Left lobe of liver (tissue), 2 donors: ENCODE results near the gene CEP162. TPM values are rescaled to one million over a fixed set of nuclear protein-coding genes. Genes with fewer than 3 reads are reported as not detected.
"Not testable (repeated sequence)": the region's sequence is repeated elsewhere in the genome, so short reads cannot be mapped to it uniquely, and the experiment has no call there.

Experiments
- ATAC-seq: fragments of 200-7000 bp; cut with Tn5 transposase; one replicate; pipeline ENCODE4 v1.9.1; 2020; ENCODE audit warnings: mild to moderate bottlenecking, moderate library complexity
- DNase-seq: peaks from one replicate; pipeline ENCODE4 v3.0.0-alpha.2; 2020; ENCODE audit warnings: low spot score
- total RNA-seq: library from RNA; stranded (reverse); gene quantifications from one replicate; pipeline ENCODE4 v1.2.1, GENCODE V29; 2021
- donor health status: DM: no; HTN: no; CAD: no; lungs with moderate emphysema.
- donor health status: DM: no; HTN: yes; CAD: no.

CEP162 gene
- total RNA-seq, 1 donor from 2014 or later = 1.7 TPM

- ATAC-seq (peak; percentile 17), DNase-seq (no peak)
Measured at GRCh38 chr6:84227044-84227433, 404 bp downstream of the CEP162 start.

- ATAC-seq (no peak), DNase-seq (no peak)
Measured at GRCh38 chr6:84224251-84224650, 3.2 kb downstream of the CEP162 start.

GRCh38 chr6:84223608-84224007 lies 3.8 kb downstream of the CEP162 start:
- DNase-seq, ATAC-seq: not testable (repeated sequence)

- ATAC-seq = no peak
Measured at GRCh38 chr6:84222426-84222825, 5.0 kb downstream of the CEP162 start.

GRCh38 chr6:84220809-84221409 lies 6.5 kb downstream of the CEP162 start:
- ATAC-seq (peak; percentile 34), DNase-seq (no peak)

More at GRCh38 chr6:84222426-84222825, 5.0 kb downstream of the CEP162 start:
- DNase-seq = no peak

GRCh38 chr6:84218091-84218490 lies 9.4 kb downstream of the CEP162 start:
- DNase-seq = no peak
- no peak for ATAC-seq

- ATAC-seq (no peak), DNase-seq (no peak)
Measured at GRCh38 chr6:84213217-84213616, 14.2 kb downstream of the CEP162 start.

- DNase-seq (no peak), ATAC-seq (no peak)
Measured at GRCh38 chr6:84204011-84204410, 23.4 kb downstream of the CEP162 start.

GRCh38 chr6:84199987-84200386 lies 27.5 kb downstream of the CEP162 start:
- DNase-seq, ATAC-seq: not testable (repeated sequence)

- DNase-seq (no peak), ATAC-seq (no peak)
Measured at GRCh38 chr6:84197708-84198107, 29.7 kb downstream of the CEP162 start.

- ATAC-seq (no peak), DNase-seq (no peak)
Measured at GRCh38 chr6:84193114-84193708, 34.2 kb downstream of the CEP162 start.

- DNase-seq = no peak
- no peak for ATAC-seq
Measured at GRCh38 chr6:84191802-84192201, 35.6 kb downstream of the CEP162 start.

- ATAC-seq, DNase-seq: not testable (repeated sequence)
Measured at GRCh38 chr6:84189356-84189755, 38.1 kb downstream of the CEP162 start.

- DNase-seq = no peak
- ATAC-seq = no peak
Measured at GRCh38 chr6:84183430-84183829, 44.0 kb downstream of the CEP162 start.

GRCh38 chr6:84182001-84182400 lies 45.4 kb downstream of the CEP162 start:
- DNase-seq (no peak), ATAC-seq (no peak)

- DNase-seq (no peak), ATAC-seq (no peak)
Measured at GRCh38 chr6:84177241-84177640, 50.2 kb downstream of the CEP162 start.

- ATAC-seq (peak; percentile 85), DNase-seq (no peak)
Measured at GRCh38 chr6:84172574-84172973, 54.9 kb downstream of the CEP162 start.

GRCh38 chr6:84172080-84172479 lies 55.4 kb downstream of the CEP162 start:
- no peak for DNase-seq
- ATAC-seq = peak; percentile 70

- no peak for DNase-seq
- no peak for ATAC-seq
Measured at GRCh38 chr6:84167457-84167856, 60.0 kb downstream of the CEP162 start.

GRCh38 chr6:84166395-84166794 lies 61.0 kb downstream of the CEP162 start:
- no peak for DNase-seq
- peak; percentile 17 for ATAC-seq

GRCh38 chr6:84164328-84164727 lies 63.1 kb downstream of the CEP162 start:
- not testable (repeated sequence) for DNase-seq, ATAC-seq

- DNase-seq = no peak
- no peak for ATAC-seq
Measured at GRCh38 chr6:84161190-84161589, 66.3 kb downstream of the CEP162 start.

GRCh38 chr6:84156306-84156705 lies 71.1 kb downstream of the CEP162 start:
- DNase-seq = no peak
- no peak for ATAC-seq
